KBM-7 (cell line): ENCODE measurements around the gene KIRREL3.

Source experiments
- DNase-seq: peaks from one replicate; pipeline ENCODE4 v3.0.0-alpha.2; 2015
- in situ Hi-C: fragments of 300-500 bp; cut with MboI; formaldehyde crosslinking; loops from 2 replicates; pipeline ENCODE4 v1.14.3; 2020; ENCODE audit warnings: low sequenced_read_pairs, low pct_unique_long_range_greater_than_20kb, mixed read lengths

The KIRREL3 gene

GRCh38 chr11:126707498-126707897 lies 293.1 kb downstream of the KIRREL3 start:
- in situ Hi-C loops = no loop called here
- DNase-seq = no peak

- no peak for DNase-seq
- in situ Hi-C loops = no loop called here
Observed at GRCh38 chr11:126704096-126704495, 296.5 kb downstream of the KIRREL3 start.

- no peak for DNase-seq
- in situ Hi-C loops = no loop called here
Observed at GRCh38 chr11:126703662-126704061, 296.9 kb downstream of the KIRREL3 start.

GRCh38 chr11:126702987-126703386 lies 297.6 kb downstream of the KIRREL3 start:
- in situ Hi-C loops = no loop called here
- DNase-seq = no peak

GRCh38 chr11:126702165-126702720 lies 298.3 kb downstream of the KIRREL3 start:
- in situ Hi-C loops = no loop called here

GRCh38 chr11:126701520-126701897 lies 299.1 kb downstream of the KIRREL3 start:
- in situ Hi-C loops = no loop called here

More at GRCh38 chr11:126702165-126702720, 298.3 kb downstream of the KIRREL3 start:
- DNase-seq = no peak

GRCh38 chr11:126700768-126701519 lies 299.6 kb downstream of the KIRREL3 start:
- DNase-seq = no peak
- in situ Hi-C loops = no loop called here

More at GRCh38 chr11:126701520-126701897, 299.1 kb downstream of the KIRREL3 start:
- no peak for DNase-seq

- DNase-seq = no peak
Observed at GRCh38 chr11:126698576-126698975, 302.0 kb downstream of the KIRREL3 start.

GRCh38 chr11:126697936-126698335 lies 302.6 kb downstream of the KIRREL3 start:
- DNase-seq = no peak
- in situ Hi-C loops = no loop called here

More at GRCh38 chr11:126698576-126698975, 302.0 kb downstream of the KIRREL3 start:
- in situ Hi-C loops = no loop called here

GRCh38 chr11:126696982-126697381 lies 303.6 kb downstream of the KIRREL3 start:
- DNase-seq = no peak
- in situ Hi-C loops = no loop called here

GRCh38 chr11:126695293-126695692 lies 305.3 kb downstream of the KIRREL3 start:
- no peak for DNase-seq
- in situ Hi-C loops = no loop called here

- in situ Hi-C loops = no loop called here
- DNase-seq = no peak
Observed at GRCh38 chr11:126694065-126694625, 306.4 kb downstream of the KIRREL3 start.

- in situ Hi-C loops = no loop called here
- DNase-seq = no peak
Observed at GRCh38 chr11:126687477-126687876, 313.1 kb downstream of the KIRREL3 start.

GRCh38 chr11:126686938-126687337 lies 313.6 kb downstream of the KIRREL3 start:
- DNase-seq = no peak
- in situ Hi-C loops = no loop called here

- in situ Hi-C loops = no loop called here
- no peak for DNase-seq
Observed at GRCh38 chr11:126683766-126684728, 316.5 kb downstream of the KIRREL3 start.

- in situ Hi-C loops = no loop called here
- DNase-seq = no peak
Observed at GRCh38 chr11:126682590-126682989, 318.0 kb downstream of the KIRREL3 start.

GRCh38 chr11:126680700-126681099 lies 319.9 kb downstream of the KIRREL3 start:
- in situ Hi-C loops = no loop called here
- DNase-seq = no peak

GRCh38 chr11:126680131-126680530 lies 320.4 kb downstream of the KIRREL3 start:
- in situ Hi-C loops = no loop called here
- DNase-seq = no peak

GRCh38 chr11:126679033-126679432 lies 321.5 kb downstream of the KIRREL3 start:
- in situ Hi-C loops = no loop called here
- DNase-seq = no peak
